ENCODE measurements around the gene A1BG.
"Not testable (repeated sequence)": the region's sequence is repeated elsewhere in the genome, so short reads cannot be mapped to it uniquely, and the experiment has no call there.

Gene A1BG

DNA sequence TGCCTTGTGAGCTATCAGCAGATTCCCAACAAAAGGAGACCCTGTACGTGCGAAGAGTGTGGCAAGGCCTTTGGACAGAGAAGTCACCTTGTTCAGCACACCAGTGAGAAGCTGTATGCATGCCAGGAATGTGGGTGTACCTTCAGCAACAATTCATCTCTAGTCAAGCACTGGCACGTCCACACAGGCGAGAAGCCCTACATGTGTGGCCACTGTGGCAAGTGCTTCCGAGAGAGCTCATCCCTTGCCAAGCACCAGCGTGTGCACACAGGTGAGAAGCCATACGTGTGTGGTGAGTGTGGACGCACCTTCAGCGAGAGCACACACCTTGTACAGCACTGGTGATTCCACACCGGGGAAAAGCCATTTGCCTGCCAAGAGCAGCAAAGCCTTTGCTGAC, 34.1 kb downstream of the A1BG start:
- H3K9me3 ChIP-seq (ENCODE audit: control insufficient read depth, low read depth, low read length) = no peaks in the 10 kb centered on the region
- H3K9ac ChIP-seq (ENCODE audit: low read length) = no peak overlapping the region
- no peaks in the 10 kb centered on the region for H3K4me1 ChIP-seq (ENCODE audit: control insufficient read depth, low read depth, low read length)
- no peak overlapping the region for H3K4me3 ChIP-seq (ENCODE audit: low read length)
- no peak overlapping the region for H3K27ac ChIP-seq (ENCODE audit: low read length)
- peaks cover 11% of the 10 kb centered on the region for H3K36me3 ChIP-seq (ENCODE audit: control insufficient read depth, low read depth, low read length)
- H3K27me3 ChIP-seq (ENCODE audit: control insufficient read depth, insufficient read depth, low read length) = no peaks in the 10 kb centered on the region

DNA sequence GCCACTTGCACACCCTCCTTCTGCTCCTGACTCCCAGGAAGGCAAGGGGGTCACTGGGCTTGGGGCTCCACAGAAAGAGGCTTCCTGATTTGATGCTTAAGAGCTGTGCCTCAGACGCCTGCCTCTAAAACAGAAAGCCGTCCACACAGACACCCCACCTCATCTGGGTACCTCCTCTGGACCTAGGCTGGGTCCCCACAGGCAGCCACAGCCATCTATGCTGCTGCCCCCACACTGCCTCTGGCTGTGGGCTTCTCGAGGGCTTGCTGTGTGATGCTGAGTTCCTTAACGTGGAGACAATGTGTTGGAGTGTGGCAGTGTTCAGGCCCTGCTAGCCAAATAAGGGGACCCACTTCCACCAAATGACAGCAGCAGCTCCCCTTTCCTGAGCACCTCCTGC, 35.0 kb downstream of the A1BG start:
- no peaks in the 10 kb centered on the region for H3K4me1 ChIP-seq (ENCODE audit: control insufficient read depth, low read depth, low read length)
- H3K27ac ChIP-seq (ENCODE audit: low read length) = no peak overlapping the region
- no peak overlapping the region for H3K9ac ChIP-seq (ENCODE audit: low read length)
- no peak overlapping the region for H3K4me3 ChIP-seq (ENCODE audit: low read length)
- no peaks in the 10 kb centered on the region for H3K9me3 ChIP-seq (ENCODE audit: control insufficient read depth, low read depth, low read length)
- H3K27me3 ChIP-seq (ENCODE audit: control insufficient read depth, insufficient read depth, low read length) = no peaks in the 10 kb centered on the region
- H3K36me3 ChIP-seq (ENCODE audit: control insufficient read depth, low read depth, low read length) = peaks cover 18% of the 10 kb centered on the region

DNA sequence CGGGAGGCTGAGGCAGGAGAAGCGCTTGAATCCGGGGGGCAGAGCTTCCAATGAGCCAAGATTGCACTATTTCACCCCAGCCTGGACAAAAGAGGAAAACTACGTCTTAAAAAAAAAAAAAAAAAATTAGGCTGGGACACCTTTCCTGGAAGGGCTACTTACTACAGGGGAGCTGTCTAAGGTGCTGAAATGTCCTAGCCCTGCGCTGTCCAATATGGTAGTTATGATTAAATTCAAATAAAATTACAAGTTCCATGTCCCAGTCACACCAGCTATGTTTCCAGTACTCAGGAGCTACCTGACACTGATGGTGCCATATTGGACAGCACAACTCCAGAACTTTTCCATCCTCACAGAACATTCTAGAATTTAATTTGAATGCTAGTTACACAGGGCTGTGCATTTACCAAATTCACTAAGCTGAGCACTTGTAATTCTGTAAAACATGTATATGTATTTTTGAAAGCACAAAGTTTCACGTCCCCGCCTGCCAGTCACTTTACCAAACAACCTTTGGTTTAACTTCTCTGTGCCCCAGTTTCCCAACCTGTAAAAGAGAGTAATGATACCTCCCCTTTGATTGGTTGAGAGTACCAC, 35.7 kb downstream of the A1BG start:
- no peak overlapping the region for H3K9ac ChIP-seq (ENCODE audit: low read length)
- H3K36me3 ChIP-seq (ENCODE audit: control insufficient read depth, low read depth, low read length) = peaks cover 23% of the 10 kb centered on the region
- H3K4me3 ChIP-seq (ENCODE audit: low read length) = no peak overlapping the region
- H3K27me3 ChIP-seq (ENCODE audit: control insufficient read depth, insufficient read depth, low read length) = no peaks in the 10 kb centered on the region
- H3K27ac ChIP-seq (ENCODE audit: low read length) = no peak overlapping the region
- no peaks in the 10 kb centered on the region for H3K4me1 ChIP-seq (ENCODE audit: control insufficient read depth, low read depth, low read length)
- H3K9me3 ChIP-seq (ENCODE audit: control insufficient read depth, low read depth, low read length) = no peaks in the 10 kb centered on the region

DNA sequence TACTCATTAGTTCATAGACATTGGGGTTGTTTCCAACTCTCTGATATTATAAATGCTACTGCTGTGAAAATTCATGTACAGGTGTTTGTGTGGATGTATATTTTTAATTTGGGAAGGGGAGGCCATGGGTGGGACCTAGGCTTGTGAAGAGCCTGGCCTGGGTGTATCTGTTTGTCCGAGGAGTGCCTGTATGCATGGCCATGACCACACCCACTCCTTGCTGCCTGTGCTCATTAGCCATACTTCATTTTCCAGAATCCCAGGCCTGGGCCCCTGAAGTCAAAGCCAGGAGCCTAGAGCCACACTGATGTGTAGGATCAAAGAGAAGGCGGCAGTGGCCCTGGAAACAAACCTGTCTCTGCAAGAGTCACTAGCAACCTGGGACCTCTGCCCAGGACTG, 37.7 kb downstream of the A1BG start:
- H3K27me3 ChIP-seq (ENCODE audit: control insufficient read depth, insufficient read depth, low read length) = no peaks in the 10 kb centered on the region
- H3K9ac ChIP-seq (ENCODE audit: low read length) = no peak overlapping the region
- H3K9me3 ChIP-seq (ENCODE audit: control insufficient read depth, low read depth, low read length) = no peaks in the 10 kb centered on the region
- H3K36me3 ChIP-seq (ENCODE audit: control insufficient read depth, low read depth, low read length) = peaks cover 36% of the 10 kb centered on the region
- no peak overlapping the region for H3K27ac ChIP-seq (ENCODE audit: low read length)
- no peak overlapping the region for H3K4me3 ChIP-seq (ENCODE audit: low read length)
- no peaks in the 10 kb centered on the region for H3K4me1 ChIP-seq (ENCODE audit: control insufficient read depth, low read depth, low read length)

DNA sequence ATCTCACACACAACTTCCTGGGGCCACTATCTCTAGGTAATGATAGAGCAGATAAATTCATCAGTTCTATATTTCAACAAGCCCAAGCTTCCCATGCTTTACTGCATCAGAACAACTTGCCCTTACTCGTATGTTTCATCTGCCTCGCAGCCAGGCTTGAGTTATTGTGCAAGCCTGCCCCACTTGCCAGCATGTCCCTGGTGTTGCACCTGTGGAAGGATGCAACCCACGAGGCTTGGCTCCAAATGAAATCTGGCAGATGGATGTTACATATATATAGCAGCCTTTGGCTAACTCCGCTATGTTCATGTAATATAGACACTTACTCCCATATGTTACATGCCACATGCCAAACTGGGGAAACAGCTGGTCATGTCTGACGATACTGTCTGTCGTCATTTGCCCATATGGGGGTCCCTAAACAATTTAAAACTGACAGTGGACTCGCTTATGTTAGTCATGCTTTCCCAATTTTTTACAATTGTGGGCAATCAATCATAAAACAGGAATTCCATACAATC, 41.9 kb downstream of the A1BG start:
- no peak overlapping the region for H3K27ac ChIP-seq (ENCODE audit: low read length)
- H3K9me3 ChIP-seq (ENCODE audit: control insufficient read depth, low read depth, low read length) = no peaks in the 10 kb centered on the region

DNA sequence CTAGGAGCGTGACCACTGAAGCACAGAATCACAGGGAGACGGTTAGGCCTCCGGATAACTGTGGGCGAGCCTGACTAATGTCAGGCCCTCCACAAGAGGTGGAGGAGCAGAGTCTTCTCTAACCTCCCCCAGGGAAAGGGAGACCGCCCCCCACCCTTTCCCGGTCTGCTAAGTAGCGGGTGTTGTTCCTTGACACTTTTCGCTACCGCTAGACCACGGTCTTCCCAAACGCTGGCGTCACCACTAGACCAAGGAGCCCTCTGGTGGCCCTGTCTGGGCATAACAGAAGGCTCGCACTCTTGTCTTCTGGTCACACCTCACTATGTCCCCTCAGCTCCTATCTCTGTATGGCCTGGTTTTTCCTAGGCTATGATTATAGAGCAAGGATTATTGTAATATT, 42.6 kb downstream of the A1BG start:
- H3K36me3 ChIP-seq (ENCODE audit: control insufficient read depth, low read depth, low read length) = peaks cover 48% of the 10 kb centered on the region
- H3K27me3 ChIP-seq (ENCODE audit: control insufficient read depth, insufficient read depth, low read length); H3K9ac ChIP-seq (ENCODE audit: low read length); H3K4me1 ChIP-seq (ENCODE audit: control insufficient read depth, low read depth, low read length); H3K27ac ChIP-seq (ENCODE audit: low read length); H3K9me3 ChIP-seq (ENCODE audit: control insufficient read depth, low read depth, low read length); H3K4me3 ChIP-seq (ENCODE audit: low read length): not testable (repeated sequence)

More for the DNA sequence above, 41.9 kb downstream of the A1BG start:
- Histone ChIP-seq H3K9ac (ENCODE audit: low read length) (no peak overlapping the region), H3K4me1 (ENCODE audit: control insufficient read depth, low read depth, low read length) (no peaks in the 10 kb centered on the region), H3K36me3 (ENCODE audit: control insufficient read depth, low read depth, low read length) (peaks cover 48% of the 10 kb centered on the region), H3K4me3 (ENCODE audit: low read length) (no peak overlapping the region), H3K27me3 (ENCODE audit: control insufficient read depth, insufficient read depth, low read length) (no peaks in the 10 kb centered on the region)

DNA sequence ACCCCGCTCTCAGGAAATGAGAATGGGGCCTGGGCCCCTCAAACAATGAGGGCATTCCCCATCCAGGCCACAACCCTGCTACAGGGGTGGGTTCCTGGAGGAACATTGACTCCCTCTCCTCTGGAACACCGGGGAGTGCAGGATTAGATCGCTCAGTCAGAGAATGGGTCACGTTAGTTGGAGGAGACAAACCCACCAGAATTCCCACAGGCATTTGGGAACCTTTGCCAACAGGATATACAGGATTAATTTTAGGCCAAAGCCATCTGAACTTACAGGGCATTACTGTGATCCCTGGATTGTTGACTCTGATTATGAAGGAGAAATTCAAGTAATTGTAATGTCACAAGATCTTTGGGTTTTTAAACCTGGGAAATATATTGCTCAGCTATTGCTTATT, 45.6 kb downstream of the A1BG start:
- H3K9me3 ChIP-seq (ENCODE audit: control insufficient read depth, low read depth, low read length) = no peaks in the 10 kb centered on the region
- no peak overlapping the region for H3K4me3 ChIP-seq (ENCODE audit: low read length)
- H3K4me1 ChIP-seq (ENCODE audit: control insufficient read depth, low read depth, low read length) = peaks cover 3% of the 10 kb centered on the region
- H3K27ac ChIP-seq (ENCODE audit: low read length) = no peak overlapping the region
- H3K9ac ChIP-seq (ENCODE audit: low read length) = no peak overlapping the region
- peaks cover 26% of the 10 kb centered on the region for H3K36me3 ChIP-seq (ENCODE audit: control insufficient read depth, low read depth, low read length)
- no peaks in the 10 kb centered on the region for H3K27me3 ChIP-seq (ENCODE audit: control insufficient read depth, insufficient read depth, low read length)

DNA sequence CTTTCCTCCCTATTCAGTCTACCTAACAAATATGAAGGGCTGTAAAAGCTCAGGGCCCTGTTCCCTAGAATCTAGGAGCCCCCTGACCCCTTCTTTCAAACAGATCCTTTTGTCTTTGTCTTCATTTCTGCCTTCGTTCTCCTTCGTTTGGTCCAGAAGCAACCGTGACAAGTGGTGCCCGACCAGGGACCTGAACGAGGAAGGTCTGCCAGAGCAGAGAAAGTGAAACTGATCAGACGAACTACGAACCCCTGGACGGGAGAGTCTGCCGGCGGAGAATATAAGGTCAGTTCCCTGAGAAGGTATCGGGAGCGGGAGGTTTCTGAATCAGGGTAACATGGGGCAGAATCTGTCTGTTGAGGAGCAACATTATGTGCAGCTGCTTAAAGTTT, 47.4 kb downstream of the A1BG start:
- Histone ChIP-seq H3K27ac (ENCODE audit: low read length) (no peak overlapping the region), H3K9me3 (ENCODE audit: control insufficient read depth, low read depth, low read length) (no peaks in the 10 kb centered on the region), H3K4me1 (ENCODE audit: control insufficient read depth, low read depth, low read length) (peaks cover 3% of the 10 kb centered on the region), H3K4me3 (ENCODE audit: low read length) (peak overlapping the region; percentile 85), H3K36me3 (ENCODE audit: control insufficient read depth, low read depth, low read length) (peaks cover 18% of the 10 kb centered on the region), H3K27me3 (ENCODE audit: control insufficient read depth, insufficient read depth, low read length) (no peaks in the 10 kb centered on the region), H3K9ac (ENCODE audit: low read length) (peak overlapping the region; percentile 69)

DNA sequence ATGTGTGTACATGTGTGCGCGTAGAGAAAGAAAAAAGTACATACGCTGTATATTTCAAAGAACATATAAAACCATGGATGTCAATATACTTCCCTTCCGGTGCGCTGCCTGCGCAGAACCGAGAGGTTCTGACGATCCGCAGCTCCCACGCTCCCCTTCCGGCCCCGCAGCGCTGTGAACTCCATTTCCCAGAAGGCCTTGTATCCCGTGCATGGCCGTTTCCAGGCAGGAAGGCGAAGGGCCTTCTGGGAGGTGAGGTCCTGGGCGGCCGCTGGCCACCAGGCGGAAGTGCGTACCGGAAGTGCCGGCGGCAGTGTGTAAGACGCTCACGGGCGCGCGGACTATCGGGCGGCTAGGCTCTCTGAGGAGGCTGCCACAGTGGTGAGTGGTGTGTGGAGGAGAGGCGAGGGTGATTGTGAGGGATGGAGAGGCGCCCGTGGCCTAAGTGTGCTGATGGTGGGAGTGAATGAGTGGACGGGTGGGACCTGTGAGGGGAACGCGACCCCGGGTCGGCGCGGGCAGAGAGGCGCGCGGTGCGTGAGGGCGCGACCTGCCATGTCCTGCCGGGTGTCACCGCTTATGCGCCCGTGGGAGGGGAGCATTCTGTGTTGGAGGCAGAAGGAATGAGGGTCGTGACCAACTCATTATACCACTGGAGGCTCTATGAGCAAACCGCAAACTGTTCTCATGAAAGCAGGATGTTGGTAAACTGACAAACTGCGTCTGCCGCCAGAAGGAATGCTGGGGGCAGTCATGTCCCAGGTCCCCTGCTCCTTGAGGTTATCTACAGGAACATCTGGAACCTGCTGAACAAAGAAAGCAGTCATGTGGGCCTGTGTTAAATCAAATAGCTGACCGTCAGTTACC, 48.0 kb downstream of the A1BG start, which contains the start of gene ERVK3-1:
ERVK3-1 (plus strand) TSS at position 313 of the 867 bp plus-strand sequence. CDS start 6,792 bp downstream, outside the sequence.
- Histone ChIP-seq H3K27ac (ENCODE audit: low read length) (no peak within 1 kb of the TSS), H3K36me3 (ENCODE audit: control insufficient read depth, low read depth, low read length) (peaks cover 24% of the 10 kb centered on the region), H3K9ac (ENCODE audit: low read length) (peak within 1 kb of the TSS; percentile 69)

DNA sequence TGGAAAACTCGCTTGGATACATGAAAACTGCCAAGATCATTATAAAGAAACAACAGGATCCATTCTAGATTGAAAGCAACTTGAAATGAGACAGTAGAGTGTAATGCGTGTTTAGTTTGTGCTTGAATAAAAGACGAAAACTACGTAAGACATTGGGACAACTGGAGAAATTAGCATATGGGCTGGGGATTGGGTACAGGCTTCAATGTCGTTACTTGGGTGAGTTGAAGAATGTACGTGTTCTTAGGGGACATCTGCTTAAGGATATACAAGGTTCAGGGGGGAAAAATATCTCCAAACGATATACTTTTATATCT, 48.6 kb downstream of the A1BG start:
- no peaks in the 10 kb centered on the region for H3K9me3 ChIP-seq (ENCODE audit: control insufficient read depth, low read depth, low read length)
- no peak overlapping the region for H3K9ac ChIP-seq (ENCODE audit: low read length)
- no peak overlapping the region for H3K27ac ChIP-seq (ENCODE audit: low read length)
- peaks cover 30% of the 10 kb centered on the region for H3K36me3 ChIP-seq (ENCODE audit: control insufficient read depth, low read depth, low read length)
- H3K4me1 ChIP-seq (ENCODE audit: control insufficient read depth, low read depth, low read length) = peaks cover 3% of the 10 kb centered on the region
- peak overlapping the region; percentile 85 for H3K4me3 ChIP-seq (ENCODE audit: low read length)
- no peaks in the 10 kb centered on the region for H3K27me3 ChIP-seq (ENCODE audit: control insufficient read depth, insufficient read depth, low read length)

More for the DNA sequence above, 48.0 kb downstream of the A1BG start, which contains the start of gene ERVK3-1:
- H3K9me3 ChIP-seq (ENCODE audit: control insufficient read depth, low read depth, low read length) = no peaks in the 10 kb centered on the region
- peaks cover 3% of the 10 kb centered on the region for H3K4me1 ChIP-seq (ENCODE audit: control insufficient read depth, low read depth, low read length)
- H3K27me3 ChIP-seq (ENCODE audit: control insufficient read depth, insufficient read depth, low read length) = no peaks in the 10 kb centered on the region
- H3K4me3 ChIP-seq (ENCODE audit: low read length) = peak within 1 kb of the TSS; percentile 85

DNA sequence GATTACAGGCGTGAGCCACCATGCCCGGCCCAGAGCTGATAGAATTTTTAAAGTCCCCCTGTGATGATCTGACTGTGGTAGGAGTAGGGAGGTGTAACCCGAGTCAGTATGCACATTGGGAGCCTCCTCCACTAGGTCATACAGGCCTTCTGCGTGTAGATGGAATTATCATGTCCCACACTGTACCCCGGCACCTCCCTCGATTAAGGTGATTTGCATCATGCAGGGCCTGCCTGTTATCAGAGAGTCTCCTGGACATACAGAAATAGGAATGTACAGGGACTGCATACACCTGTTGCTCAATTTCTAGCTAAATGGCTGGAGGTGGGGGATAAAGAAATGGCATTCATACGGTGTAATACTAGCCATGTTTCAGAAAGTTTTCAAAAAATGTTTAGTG, 49.0 kb downstream of the A1BG start:
- Histone ChIP-seq H3K27me3 (ENCODE audit: control insufficient read depth, insufficient read depth, low read length) (no peaks in the 10 kb centered on the region), H3K4me1 (ENCODE audit: control insufficient read depth, low read depth, low read length) (peaks cover 3% of the 10 kb centered on the region), H3K9ac (ENCODE audit: low read length) (no peak overlapping the region), H3K9me3 (ENCODE audit: control insufficient read depth, low read depth, low read length) (no peaks in the 10 kb centered on the region), H3K4me3 (ENCODE audit: low read length) (peak overlapping the region; percentile 85), H3K27ac (ENCODE audit: low read length) (no peak overlapping the region), H3K36me3 (ENCODE audit: control insufficient read depth, low read depth, low read length) (peaks cover 31% of the 10 kb centered on the region)
